B cell (primary cell): ENCODE data around the gene OR2L3. TPM values are rescaled to one million over a fixed set of nuclear protein-coding genes. Genes with fewer than 3 reads are reported as not detected.

Experiments
- ATAC-seq: fragments of 200-7000 bp; cut with Tn5 transposase; one replicate; pipeline ENCODE4 v1.10.0; 2021; ENCODE audit warnings: low read depth, mild to moderate bottlenecking, moderate number of reproducible peaks, moderate library complexity
- CTCF ChIA-PET: fragments of 350-600 bp; sonication (Branson Sonifier 250); formaldehyde crosslinking; loops from one replicate; lab custom pipeline; 2021; ENCODE audit warnings: antibody characterized with exemption, inconsistent platforms; lab: Charles Lee
- POLR2A ChIA-PET: fragments of 350-600 bp; sonication (Branson Sonifier 250); formaldehyde crosslinking; loops from one replicate; lab custom pipeline; 2021; ENCODE audit warnings: antibody characterized with exemption; lab: Charles Lee
- DNase-seq: peaks from one replicate; pipeline ENCODE4 v3.0.0; 2013
- H2AFZ ChIP-seq: 2 replicates; pipeline ENCODE4 v1.6.1; 2012; ENCODE audit warnings: mild to moderate bottlenecking, low read depth, low read length; ENCODE audit not compliant: insufficient read depth, poor library complexity, severe bottlenecking
- H3K27ac ChIP-seq, 2 donors: 1 replicate in 1 of 2; 2 replicates in 1 of 2; pipeline ENCODE4 v1.5.1; 2012 to 2013; ENCODE audit warnings: low read length in 2 of 2, mild to moderate bottlenecking in 2 of 2, moderate library complexity in 1 of 2
- H3K27me3 ChIP-seq, 4 experiments: fragments of 200-600 bp in 1 of 4; sonication (generic) in 1 of 4; replicated peaks in 1 of 4; 1 replicate in 2 of 4; 2 replicates in 2 of 4; pipeline versions ENCODE4 v1.6.1 to v1.7.0; 2013 to 2016; ENCODE audit warnings: low read length in 3 of 4, mild to moderate bottlenecking in 2 of 4, mixed read lengths in 1 of 4, moderate library complexity in 1 of 4; ENCODE audit not compliant: insufficient read depth in 4 of 4, control insufficient read depth in 3 of 4; ENCODE audit errors: control extremely low read depth in 1 of 4
- H3K36me3 ChIP-seq, 2 experiments: replicated peaks in 1 of 2; 1 replicate in 1 of 2; 2 replicates in 1 of 2; pipeline versions ENCODE4 v1.6.1 to v1.7.1; 2013; ENCODE audit warnings: low read length in 1 of 2; ENCODE audit not compliant: insufficient read depth in 2 of 2, control insufficient read depth in 1 of 2; ENCODE audit errors: control extremely low read depth in 1 of 2, extremely low read depth in 1 of 2
- H3K4me1 ChIP-seq, 2 donors: fragments of 200-600 bp in 1 of 2; sonication (generic) in 1 of 2; 1 replicate in 1 of 2; 2 replicates in 1 of 2; pipeline versions ENCODE4 v1.5.1 to v1.6.1; 2013 to 2017; ENCODE audit warnings: low read length in 2 of 2; ENCODE audit not compliant: control insufficient read depth in 2 of 2, insufficient read depth in 2 of 2
- H3K4me2 ChIP-seq: replicated peaks from 2 replicates; pipeline ENCODE3; 2012; ENCODE audit warnings: mild to moderate bottlenecking, low read depth, low read length; ENCODE audit not compliant: poor library complexity, severe bottlenecking
- H3K4me3 ChIP-seq, 5 experiments: fragments of 200-600 bp in 1 of 5; sonication (generic) in 1 of 5; 1 replicate in 3 of 5; 2 replicates in 2 of 5; pipeline versions ENCODE4 v1.5.1 to v1.7.0; 2011 to 2016; ENCODE audit warnings: low read length in 4 of 5, mild to moderate bottlenecking in 4 of 5, low read depth in 2 of 5, control low read depth in 1 of 5, moderate library complexity in 1 of 5; ENCODE audit not compliant: insufficient read depth in 1 of 5; ENCODE audit errors: control extremely low read depth in 1 of 5, extremely low read depth in 1 of 5
- H3K79me2 ChIP-seq: fragments of 200-600 bp; sonication (generic); one replicate; pipeline ENCODE4 v1.6.0; 2016; ENCODE audit warnings: low read length; ENCODE audit not compliant: control insufficient read depth, insufficient read depth
- H3K9ac ChIP-seq: fragments of 200-600 bp; sonication (generic); 2 replicates; pipeline ENCODE4 v1.6.1; 2017; ENCODE audit warnings: mild to moderate bottlenecking, low read length, moderate library complexity
- H3K9me3 ChIP-seq, 3 donors: one replicate each; pipeline versions ENCODE4 v1.6.1 to v1.7.1; 2013; ENCODE audit warnings: low read length in 2 of 3; ENCODE audit not compliant: control insufficient read depth in 2 of 3, insufficient read depth in 1 of 3; ENCODE audit errors: control extremely low read depth in 1 of 3
- H4K20me1 ChIP-seq: 2 replicates; pipeline ENCODE4 v1.6.0; 2012; ENCODE audit warnings: mild to moderate bottlenecking, low read length; ENCODE audit not compliant: insufficient read depth, control insufficient read depth, poor library complexity, severe bottlenecking
- H3K27ac Mint-ChIP-seq: one replicate; pipeline ENCODE4 v1.8.0; 2021; ENCODE audit warnings: mixed read lengths
- H3K27me3 Mint-ChIP-seq: one replicate; pipeline ENCODE4 v1.8.0; 2021; ENCODE audit warnings: mixed read lengths
- H3K4me1 Mint-ChIP-seq: one replicate; pipeline ENCODE4 v1.8.0; 2021; ENCODE audit warnings: mixed read lengths
- H3K4me3 Mint-ChIP-seq: one replicate; pipeline ENCODE4 v1.8.0; 2021; ENCODE audit warnings: mixed read lengths
- H3K9me3 Mint-ChIP-seq: one replicate; pipeline ENCODE4 v1.8.0; 2022; ENCODE audit warnings: mixed read lengths; ENCODE audit not compliant: insufficient read depth
- CTCF ChIP-seq: fragments of 200-600 bp; IDR thresholded peaks from one replicate; pipeline ENCODE4 v1.8.0; 2022; ENCODE audit warnings: antibody characterized with exemption, mild to moderate bottlenecking
- EZH2 ChIP-seq: IDR thresholded peaks from 2 replicates; pipeline ENCODE4 v1.6.1; 2012; ENCODE audit warnings: borderline replicate concordance, low read depth, mild to moderate bottlenecking, moderate library complexity, low read length; ENCODE audit not compliant: insufficient read depth, poor library complexity, severe bottlenecking
- WGBS: methylation state at CpG from one replicate; pipeline ENCODE4 v1.1.5; 2013; ENCODE audit warnings: missing lambda C conversion rate; ENCODE audit not compliant: insufficient coverage; 5-methylcytosine and 5-hydroxymethylcytosine counted together
- intact Hi-C: fragments of 100-400 bp; cut with micrococcal nuclease; formaldehyde crosslinking; loops from one replicate; pipeline ENCODE4 v1.10.0; 2022
- polyA plus RNA-seq: library from polyadenylated mRNA; depleted of rRNA; stranded (reverse); fragments of >200 nt; gene quantifications from 2 replicates; pipeline ENCODE4 v1.2.3, GENCODE V29; 2012
- total RNA-seq, 2 donors: library from RNA; stranded (reverse); fragments of 120-200 nt in 1 of 2; gene quantifications; 1 replicate in 1 of 2; 2 replicates in 1 of 2; pipeline versions ENCODE4 v1.2.3 to v1.2.4, GENCODE V29; 2013 to 2022

Gene OR2L3
- total and polyA plus RNA-seq, 2 donors (not counting 1 experiment from before 2014, with no cell fraction given) = 0.42 TPM; not detected in 1

GRCh38 chr1:248000169-248000568 lies 46.5 kb upstream of the OR2L3 start:
- H3K4me3 Mint-ChIP-seq = no peak overlapping the region

GRCh38 chr1:248007778-248008177 lies 38.9 kb upstream of the OR2L3 start:
- no peaks in the 10 kb centered on the region for H3K79me2 ChIP-seq
- no peak overlapping the region for H2AFZ ChIP-seq
- H3K9me3 ChIP-seq = peaks cover 0 to 20% (median 2%) of the 10 kb centered on the region in 3 donors
- H3K27me3 Mint-ChIP-seq = no peaks in the 10 kb centered on the region
- ChIA-PET POLR2A (no interaction called here), CTCF (no interaction called here)
- H3K4me3 Mint-ChIP-seq = no peak overlapping the region
- intact Hi-C loops = no loop called here
- no peak overlapping the region for H3K4me2 ChIP-seq
- WGBS = no CpG with 5 or more reads among the region's 1 CpG
- H3K4me1 Mint-ChIP-seq = no peaks in the 10 kb centered on the region
- no peak for TF ChIP-seq EZH2
- no peak for TF ChIP-seq CTCF
- no peaks in the 10 kb centered on the region for H3K36me3 ChIP-seq
- H3K9ac ChIP-seq = no peak overlapping the region
- no peak overlapping the region for H3K4me3 ChIP-seq
- DNase-seq (no peak), ATAC-seq (no peak)
- H3K27ac ChIP-seq = no peak overlapping the region
- H4K20me1 ChIP-seq = no peaks in the 10 kb centered on the region
- peaks cover 15% of the 10 kb centered on the region for H3K9me3 Mint-ChIP-seq
- H3K27me3 ChIP-seq = no peaks in the 10 kb centered on the region
- no peak overlapping the region for H3K27ac Mint-ChIP-seq
- no peaks in the 10 kb centered on the region for H3K4me1 ChIP-seq

More at GRCh38 chr1:248000169-248000568, 46.5 kb upstream of the OR2L3 start:
- no peak for ATAC-seq
- Histone ChIP-seq H3K4me3 (no peak overlapping the region), H3K36me3 (no peaks in the 10 kb centered on the region), H3K79me2 (no peaks in the 10 kb centered on the region), H3K27ac (no peak overlapping the region), H3K4me1 (no peaks in the 10 kb centered on the region), H3K27me3 (no peaks in the 10 kb centered on the region), H4K20me1 (no peaks in the 10 kb centered on the region), H2AFZ (no peak overlapping the region), H3K4me2 (no peak overlapping the region), H3K9me3 (no peaks in the 10 kb centered on the region), H3K9ac (no peak overlapping the region)
- POLR2A ChIA-PET = no interaction called here
- CTCF ChIA-PET = no interaction called here
- no peak for TF ChIP-seq EZH2
- TF ChIP-seq CTCF = no peak
- no peaks in the 10 kb centered on the region for H3K9me3 Mint-ChIP-seq
- H3K4me1 Mint-ChIP-seq = no peaks in the 10 kb centered on the region
- H3K27me3 Mint-ChIP-seq = no peaks in the 10 kb centered on the region
- DNase-seq = no peak
- intact Hi-C loops = no loop called here
- no peak overlapping the region for H3K27ac Mint-ChIP-seq
- WGBS = no CpG with 5 or more reads among the region's 1 CpG
